Lower leg skin (tissue), 3 donors: Measurements from ENCODE around the gene PLOD1.

ENCODE experiments used
- CTCF ChIP-seq, 3 donors: fragments of 450-650 bp; IDR thresholded peaks; one replicate each; pipeline ENCODE4 v1.5.1; 2016; ENCODE audit warnings: antibody characterized with exemption in 3 of 3, mild to moderate bottlenecking in 3 of 3, moderate library complexity in 2 of 3
- POLR2A ChIP-seq, 2 donors: fragments of 450-650 bp; IDR thresholded peaks; one replicate each; pipeline ENCODE4 v1.6.1; 2016 to 2017; ENCODE audit warnings: antibody characterized with exemption in 2 of 2, mild to moderate bottlenecking in 1 of 2, moderate library complexity in 1 of 2

GRCh38 chr1:11907275-11908094, 27.0 kb upstream of the PLOD1 start:
- TF ChIP-seq CTCF (IDR thresholded peaks at IDR 0.05) (peak in 1 of 3 donors; percentile 59), POLR2A (IDR thresholded peaks at IDR 0.05) (no peak)
